ENCODE measurements around the gene USH2A. TPM values are rescaled to one million over a fixed set of nuclear protein-coding genes. Genes with fewer than 3 reads are reported as not detected.
"Not testable (repeated sequence)": the region's sequence is repeated elsewhere in the genome, so short reads cannot be mapped to it uniquely, and the experiment has no call there.

Gene USH2A
- total RNA-seq, 4 donors from 2014 or later: not detected

DNA sequence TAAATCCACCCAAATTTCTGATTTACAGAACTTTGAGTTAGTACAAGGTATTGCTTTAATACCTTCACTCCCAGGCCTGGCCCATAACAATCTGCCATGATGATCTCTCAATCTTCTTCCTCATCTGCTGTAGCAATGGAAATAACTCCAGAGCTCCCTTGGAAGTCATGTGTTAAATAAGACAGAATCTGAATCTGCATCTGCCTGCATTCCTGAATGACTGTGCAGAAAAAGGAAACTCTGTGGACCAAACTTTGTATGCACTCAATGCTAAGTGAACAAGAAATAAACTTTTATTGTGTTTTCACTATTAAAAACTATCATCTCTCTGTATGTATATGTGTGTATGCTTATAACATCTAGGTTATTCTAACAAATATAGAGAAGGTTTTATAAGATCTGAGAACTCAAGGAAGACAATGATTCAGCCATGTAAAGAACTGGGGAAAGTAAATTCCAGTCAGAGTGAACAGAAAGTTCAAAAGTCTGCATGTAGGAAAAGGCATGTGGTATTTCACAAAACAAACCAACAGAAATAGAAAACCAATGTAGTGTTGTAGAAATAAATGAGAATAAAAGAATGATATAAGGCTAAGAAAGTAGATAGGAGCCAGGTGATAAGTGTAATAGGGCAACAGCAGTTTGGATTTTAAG is 390.2 kb downstream of the USH2A start:
- DNase-seq (ENCODE audit: low spot score) (no peak), ATAC-seq (ENCODE audit: low FRiP score) (no peak)
- no peak for TF ChIP-seq CTCF (IDR thresholded peaks at IDR 0.05)

DNA sequence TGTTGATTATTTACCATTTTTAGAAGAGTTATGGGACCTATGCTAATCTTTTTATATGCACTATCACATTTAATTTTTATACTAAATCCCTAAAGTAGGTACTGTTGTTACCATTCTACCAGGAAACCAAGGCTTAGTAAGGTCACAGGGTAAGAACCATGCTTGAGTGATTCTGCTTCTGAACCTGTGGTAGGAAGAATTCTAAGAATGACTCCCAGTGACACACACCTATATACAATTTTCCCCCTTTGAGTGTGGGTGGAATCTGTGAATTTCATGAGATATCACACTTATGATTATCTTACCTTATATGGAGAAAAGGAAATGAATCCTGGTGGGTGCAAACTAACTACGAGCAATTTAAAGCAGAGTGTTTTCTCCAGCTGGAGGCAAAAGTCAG is 391.0 kb downstream of the USH2A start:
- DNase-seq (ENCODE audit: low spot score) (no peak), ATAC-seq (ENCODE audit: low FRiP score) (no peak)
- TF ChIP-seq CTCF (IDR thresholded peaks at IDR 0.05): no peak

GRCh38 chr1:216028631-216029030 is 394.6 kb downstream of the USH2A start:
- DNase-seq (ENCODE audit: low spot score): no peak
- TF ChIP-seq CTCF (IDR thresholded peaks at IDR 0.05): no peak
- ATAC-seq (ENCODE audit: low FRiP score): no peak

- TF ChIP-seq CTCF (IDR thresholded peaks at IDR 0.05): no peak
- ATAC-seq (ENCODE audit: low FRiP score): no peak
- no peak for DNase-seq (ENCODE audit: low spot score)
These were observed 398.7 kb downstream of the USH2A start for GRCh38 chr1:216024546-216024945.

GRCh38 chr1:216020743-216021345 is 402.4 kb downstream of the USH2A start:
- no peak for DNase-seq (ENCODE audit: low spot score)
- ATAC-seq (ENCODE audit: low FRiP score): no peak
- no peak for TF ChIP-seq CTCF (IDR thresholded peaks at IDR 0.05)

DNA sequence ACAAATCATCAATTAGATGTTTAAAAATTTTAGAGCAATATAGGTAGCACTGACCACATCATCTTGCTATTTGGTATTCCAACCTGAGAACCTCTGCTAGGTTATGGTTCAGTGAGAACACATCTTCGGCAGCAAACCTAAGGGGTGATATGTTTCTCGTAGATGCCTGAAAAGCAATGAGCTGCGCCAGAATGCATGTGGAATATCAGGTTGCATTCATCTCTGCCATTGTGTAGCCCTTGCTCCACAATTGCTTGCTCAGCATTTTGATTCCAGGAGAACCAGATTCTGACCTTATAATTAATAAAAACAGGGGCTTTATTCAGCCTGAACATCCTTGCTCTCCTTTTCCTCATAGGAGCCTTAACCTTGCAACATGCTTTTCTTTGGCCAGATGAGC is 408.1 kb downstream of the USH2A start:
- DNase-seq (ENCODE audit: low spot score): no peak
- no peak for ATAC-seq (ENCODE audit: low FRiP score)
- TF ChIP-seq CTCF (IDR thresholded peaks at IDR 0.05): no peak

GRCh38 chr1:216014086-216014485 is 409.2 kb downstream of the USH2A start:
- ATAC-seq (ENCODE audit: low FRiP score) (no peak), DNase-seq (ENCODE audit: low spot score) (no peak)
- no peak for TF ChIP-seq CTCF (IDR thresholded peaks at IDR 0.05)

- ATAC-seq (ENCODE audit: low FRiP score); DNase-seq (ENCODE audit: low spot score): not testable (repeated sequence)
These were observed 413.8 kb downstream of the USH2A start for GRCh38 chr1:216009456-216009855.
